ENCODE results near the gene RAB29.

GRCh38 chr1:205812878-205813754 is 37.8 kb upstream of the RAB29 start, which contains the start of gene SLC41A1:
- TF ChIP-seq CTCF (IDR thresholded peaks at IDR 0.05) (no peak), SIN3A (IDR thresholded peaks at IDR 0.05; ENCODE audit: borderline replicate concordance, insufficient read depth, low read depth, low read length) (peak; percentile 68; the same call in 1 of the 2 replicates), POLR2AphosphoS5 (IDR thresholded peaks at IDR 0.05; ENCODE audit: low read depth, low read length) (peak; percentile 62)
